ENCODE results near the gene SAXO2. TPM values are rescaled to one million over a fixed set of nuclear protein-coding genes. Genes with fewer than 3 reads are reported as not detected.
"Not testable (repeated sequence)": the region's sequence is repeated elsewhere in the genome, so short reads cannot be mapped to it uniquely, and the experiment has no call there.

SAXO2 gene
- total RNA-seq, 4 donors from 2014 or later: 0.81 to 2.4 (median 1.4) TPM; not detected in 1

GRCh38 chr15:82263350-82263749 is 732 bp downstream of the SAXO2 start:
- Histone ChIP-seq H3K9me3 (no peaks in the 10 kb centered on the region), H3K27me3 (no peaks in the 10 kb centered on the region), H3K27ac (no peak overlapping the region), H3K4me1 (peaks cover 6 to 15% of the 10 kb centered on the region in 2 donors), H3K4me3 (replicated peaks in 1 of 3) (peak overlapping the region in 1 of 3 donors; percentile 83), H3K36me3 (no peaks in the 10 kb centered on the region)
- 33 to 36% methylated on average over 3 of the region's 3 CpGs for WGBS, 2 donors
- intact Hi-C loops (cut with DNase I): no loop called here
- TF ChIP-seq CTCF (IDR thresholded peaks at IDR 0.05) (no peak), POLR2A (IDR thresholded peaks at IDR 0.05) (no peak)
- no peak for DNase-seq

DNA sequence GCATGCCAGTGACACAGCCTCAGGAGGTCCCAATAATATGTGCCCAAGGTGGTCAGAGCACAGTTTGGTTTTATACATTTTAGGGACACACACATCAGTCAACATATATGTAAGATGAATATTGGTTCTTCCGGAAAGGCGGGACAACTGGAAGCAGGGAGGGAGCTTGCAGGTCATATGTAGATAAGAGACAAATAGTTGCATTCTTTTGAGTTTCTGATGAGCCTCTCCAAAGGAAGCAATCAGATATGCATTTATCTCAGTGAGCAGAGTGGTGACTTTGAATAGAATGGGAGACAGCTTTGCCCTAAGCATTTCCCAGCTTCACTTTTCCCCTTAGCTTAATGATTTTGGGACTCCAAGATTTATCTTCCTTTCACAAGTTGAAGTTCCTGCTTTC is 4.5 kb downstream of the SAXO2 start:
- H3K9me3 ChIP-seq; H3K36me3 ChIP-seq; intact Hi-C loops (cut with DNase I); H3K27me3 ChIP-seq; H3K4me3 ChIP-seq (replicated peaks in 1 of 3); H3K4me1 ChIP-seq; H3K27ac ChIP-seq; DNase-seq: not testable (repeated sequence)
- 84 to 85% methylated on average over 2 of the region's 2 CpGs for whole genome bisulfite sequencing, 2 donors

DNA sequence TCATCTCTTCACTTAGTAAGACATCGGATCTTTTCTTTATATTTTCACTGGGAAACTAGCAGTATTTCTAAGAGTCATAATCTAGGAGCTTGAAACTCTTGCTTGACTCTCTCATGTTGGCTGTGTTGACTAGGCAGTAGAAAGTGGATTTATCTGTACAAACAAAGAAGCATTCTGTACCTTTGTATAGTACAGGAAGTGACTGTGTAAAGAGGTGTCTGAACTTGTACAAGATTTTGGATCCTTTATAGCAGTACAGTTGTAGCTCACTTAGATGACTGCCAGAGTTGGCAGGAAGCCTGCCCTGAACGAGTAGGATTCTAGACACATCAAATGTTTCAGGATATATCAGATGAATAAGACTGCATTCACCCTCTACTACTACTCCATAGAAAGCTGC is 5.8 kb downstream of the SAXO2 start:
- H3K4me3 ChIP-seq (replicated peaks in 1 of 3); DNase-seq; H3K36me3 ChIP-seq; H3K4me1 ChIP-seq; intact Hi-C loops (cut with DNase I); H3K9me3 ChIP-seq; H3K27me3 ChIP-seq; H3K27ac ChIP-seq: not testable (repeated sequence)
- 41 to 65% methylated on average over 2 of the region's 2 CpGs for WGBS, 2 donors

GRCh38 chr15:82272154-82272553 is 9.5 kb downstream of the SAXO2 start:
- no peak for DNase-seq
- 77 to 90% methylated on average over 2 of the region's 2 CpGs for WGBS, 2 donors
- Histone ChIP-seq H3K9me3 (no peaks in the 10 kb centered on the region), H3K4me3 (replicated peaks in 1 of 3) (no peak overlapping the region), H3K36me3 (no peaks in the 10 kb centered on the region), H3K27ac (no peak overlapping the region), H3K27me3 (no peaks in the 10 kb centered on the region), H3K4me1 (no peaks in the 10 kb centered on the region)
- intact Hi-C loops (cut with DNase I): no loop called here
- TF ChIP-seq POLR2A (IDR thresholded peaks at IDR 0.05): no peak
- no peak for TF ChIP-seq CTCF (IDR thresholded peaks at IDR 0.05)

DNA sequence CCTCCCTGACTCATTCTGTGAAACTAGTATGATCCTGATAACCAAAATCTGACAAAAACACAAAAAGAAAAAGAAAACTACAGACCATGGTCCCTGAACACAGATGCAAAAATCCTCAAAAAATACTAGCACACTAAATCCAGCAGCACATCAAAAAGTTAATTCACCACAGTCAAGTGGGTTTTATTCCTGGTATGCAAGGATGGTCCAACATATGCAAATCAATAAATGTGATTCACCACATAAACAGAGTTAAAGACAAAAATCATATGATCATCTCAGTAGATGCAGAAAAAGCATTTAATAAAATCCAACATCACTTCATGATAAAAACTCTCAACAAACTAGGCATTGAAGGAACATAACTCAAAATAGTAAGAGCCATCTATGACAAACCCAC is 12.8 kb downstream of the SAXO2 start:
- Histone ChIP-seq H3K4me3 (replicated peaks in 1 of 3) (no peak overlapping the region), H3K36me3 (no peaks in the 10 kb centered on the region), H3K9me3 (no peaks in the 10 kb centered on the region), H3K27ac (no peak overlapping the region), H3K4me1 (no peaks in the 10 kb centered on the region), H3K27me3 (no peaks in the 10 kb centered on the region)
- no peak for DNase-seq
- intact Hi-C loops (cut with DNase I): no loop called here
- TF ChIP-seq CTCF (IDR thresholded peaks at IDR 0.05): no peak
- TF ChIP-seq POLR2A (IDR thresholded peaks at IDR 0.05): no peak

DNA sequence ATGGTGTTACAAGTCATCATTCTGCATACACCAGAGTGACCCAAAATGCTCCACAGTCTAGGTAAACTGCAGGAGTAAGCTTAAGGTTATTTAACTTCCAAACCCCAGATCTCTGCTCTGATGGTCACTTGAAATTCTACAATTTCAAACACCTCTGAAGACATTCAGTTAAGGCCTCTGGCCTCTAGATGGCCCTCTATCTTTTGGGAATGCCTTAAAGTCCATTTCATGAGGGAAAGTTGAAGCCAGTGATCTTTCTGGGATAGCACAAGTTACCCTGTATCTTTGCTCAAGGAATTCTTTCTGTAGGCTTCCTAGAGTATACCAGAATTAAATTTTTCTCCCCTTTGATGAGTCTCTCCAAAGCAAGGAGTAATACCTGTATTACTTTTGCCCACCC is 18.7 kb downstream of the SAXO2 start:
- DNase-seq: not testable (repeated sequence)

GRCh38 chr15:82282386-82282785 is 19.8 kb downstream of the SAXO2 start:
- H3K36me3 ChIP-seq; H3K4me1 ChIP-seq; H3K27ac ChIP-seq; intact Hi-C loops (cut with DNase I); H3K4me3 ChIP-seq (replicated peaks in 1 of 3); H3K27me3 ChIP-seq; H3K9me3 ChIP-seq; DNase-seq: not testable (repeated sequence)
- 75 to 86% methylated on average over 4 of the region's 4 CpGs for WGBS, 2 donors

More for the DNA sequence above, 18.7 kb downstream of the SAXO2 start:
- H3K27ac ChIP-seq; intact Hi-C loops (cut with DNase I); H3K9me3 ChIP-seq; H3K4me1 ChIP-seq; H3K4me3 ChIP-seq (replicated peaks in 1 of 3); H3K27me3 ChIP-seq; H3K36me3 ChIP-seq: not testable (repeated sequence)
- peak in 2 of 6 experiments; percentile 11 to 23 for TF ChIP-seq CTCF (IDR thresholded peaks at IDR 0.05)

GRCh38 chr15:82284381-82284780 is 21.8 kb downstream of the SAXO2 start:
- H3K4me3 ChIP-seq (replicated peaks in 1 of 3); H3K27me3 ChIP-seq; H3K4me1 ChIP-seq; intact Hi-C loops (cut with DNase I); DNase-seq; H3K9me3 ChIP-seq; H3K36me3 ChIP-seq; H3K27ac ChIP-seq: not testable (repeated sequence)
- WGBS, 2 donors: 80 to 84% methylated on average over 2 of the region's 2 CpGs

- 73 to 74% methylated on average over 4 of the region's 4 CpGs for WGBS, 2 donors
- DNase-seq; H3K27ac ChIP-seq; H3K27me3 ChIP-seq; H3K4me1 ChIP-seq; intact Hi-C loops (cut with DNase I); H3K9me3 ChIP-seq; H3K4me3 ChIP-seq (replicated peaks in 1 of 3); H3K36me3 ChIP-seq: not testable (repeated sequence)
Observed at GRCh38 chr15:82286475-82286874, 23.9 kb downstream of the SAXO2 start.

DNA sequence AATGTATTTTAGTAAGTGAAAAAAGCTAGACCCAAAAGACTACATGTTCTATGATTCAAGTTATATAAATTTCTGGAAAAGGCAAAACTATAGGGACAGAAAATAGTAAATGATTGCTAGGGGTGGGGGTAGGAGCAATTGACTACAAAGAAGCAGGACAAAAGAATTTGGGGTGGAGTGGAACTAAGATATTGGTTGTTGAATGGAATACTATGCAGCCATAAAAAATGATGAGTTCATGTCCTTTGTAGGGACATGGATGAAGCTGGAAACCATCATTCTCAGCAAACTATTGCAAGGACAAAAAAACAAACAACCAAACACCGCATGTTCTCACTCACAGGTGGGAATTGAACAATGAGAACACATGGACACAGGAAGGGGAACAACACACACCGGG is 25.6 kb downstream of the SAXO2 start:
- H3K36me3 ChIP-seq; intact Hi-C loops (cut with DNase I); H3K9me3 ChIP-seq; DNase-seq; H3K4me3 ChIP-seq (replicated peaks in 1 of 3); H3K4me1 ChIP-seq; H3K27ac ChIP-seq; H3K27me3 ChIP-seq: not testable (repeated sequence)
- WGBS, 2 donors: 76 to 81% methylated on average over 2 of the region's 2 CpGs
